HepG2 (cell line): ENCODE results near the gene GMEB1. TPM values are rescaled to one million over a fixed set of nuclear protein-coding genes. Genes with fewer than 3 reads are reported as not detected.

Experiments used
- BRF2 ChIP-seq: sonication (generic); formaldehyde crosslinking; IDR thresholded peaks from 2 replicates; pipeline ENCODE4 v1.8.1; 2022; ENCODE audit warnings: mild to moderate bottlenecking, missing genetic modification reagents
- FOXJ3 ChIP-seq: sonication (generic); formaldehyde crosslinking; IDR thresholded peaks from 2 replicates; pipeline ENCODE4 v1.4.0; 2020; ENCODE audit warnings: missing genetic modification reagents, mild to moderate bottlenecking, borderline replicate concordance
- HDAC6 ChIP-seq: fragments of 200-600 bp; sonication (generic); IDR thresholded peaks from 2 replicates; pipeline ENCODE4 v1.7.0; 2017; ENCODE audit warnings: mild to moderate bottlenecking, antibody characterized with exemption, low read length, low read depth
- HNF4A ChIP-seq: sonication (generic); formaldehyde crosslinking; IDR thresholded peaks from 2 replicates; pipeline ENCODE4 v1.4.0; 2020; ENCODE audit warnings: missing genetic modification reagents
- KDM6A ChIP-seq: IDR thresholded peaks from 2 replicates; pipeline ENCODE4 v1.6.1; 2016; ENCODE audit warnings: low read depth
- MEIS2 ChIP-seq: sonication (generic); formaldehyde crosslinking; IDR thresholded peaks from 2 replicates; pipeline ENCODE4 v1.9.0; 2021; ENCODE audit warnings: mild to moderate bottlenecking, missing genetic modification reagents
- NFYC ChIP-seq: IDR thresholded peaks from 2 replicates; pipeline ENCODE4 v1.6.1; 2016; ENCODE audit warnings: missing genetic modification reagents, missing compliant biosample characterization
- POGK ChIP-seq: sonication (generic); formaldehyde crosslinking; conservative IDR thresholded peaks from 2 replicates; pipeline ENCODE4 v1.8.0; 2022; ENCODE audit warnings: mild to moderate bottlenecking, moderate library complexity, missing genetic modification reagents
- PPARG ChIP-seq: conservative IDR thresholded peaks from 2 replicates; pipeline ENCODE4 v1.6.1; 2016; ENCODE audit warnings: missing biosample characterization, missing genetic modification reagents
- RNF219 ChIP-seq: sonication (generic); formaldehyde crosslinking; IDR thresholded peaks from 2 replicates; pipeline ENCODE4 v1.5.0; 2020; ENCODE audit warnings: mild to moderate bottlenecking, missing genetic modification reagents
- SALL2 ChIP-seq: sonication (generic); formaldehyde crosslinking; IDR thresholded peaks from 2 replicates; pipeline ENCODE4 v1.8.1; 2023; ENCODE audit warnings: mild to moderate bottlenecking, missing genetic modification reagents, inconsistent platforms
- SMYD3 ChIP-seq: sonication (generic); formaldehyde crosslinking; IDR thresholded peaks from 2 replicates; pipeline ENCODE4 v1.8.1; 2023; ENCODE audit warnings: mild to moderate bottlenecking, missing genetic modification reagents
- ZBTB33 ChIP-seq: sonication (generic); formaldehyde crosslinking; IDR thresholded peaks from 2 replicates; pipeline ENCODE4 v1.4.0; 2020; ENCODE audit warnings: missing genetic modification reagents
- ZBTB43 ChIP-seq: sonication (generic); formaldehyde crosslinking; conservative IDR thresholded peaks from 2 replicates; pipeline ENCODE4 v1.4.0; 2020; ENCODE audit warnings: missing genetic modification reagents
- ZNF577 ChIP-seq: sonication (generic); formaldehyde crosslinking; IDR thresholded peaks from 2 replicates; pipeline ENCODE4 v1.4.0; 2020; ENCODE audit warnings: mild to moderate bottlenecking, low read depth, missing genetic modification reagents, borderline replicate concordance
- ZNF879 ChIP-seq: sonication (generic); formaldehyde crosslinking; IDR thresholded peaks from 2 replicates; pipeline ENCODE4 v1.8.1; 2023; ENCODE audit warnings: missing genetic modification reagents
- ZXDC ChIP-seq: sonication (generic); formaldehyde crosslinking; IDR thresholded peaks from 2 replicates; pipeline ENCODE4 v1.5.0; 2020; ENCODE audit warnings: mild to moderate bottlenecking, missing genetic modification reagents
- polyA plus RNA-seq, 8 experiments: library from polyadenylated mRNA; depleted of rRNA in 3 of 8; stranded (reverse) in 7 of 8; unstranded in 1 of 8; fragments of >200 nt; fragmentation: Illumina TruSeq in 4 of 8; extraction: Trizol in 4 of 8; gene quantifications; 2 replicates each; pipeline versions ENCODE4 v1.2.1 to v1.2.3, GENCODE V29; 2011 to 2016; ENCODE audit warnings: low read depth in 4 of 8, missing spikeins in 1 of 8, mixed read lengths in 1 of 8; ENCODE audit not compliant: insufficient read depth in 1 of 8
- total RNA-seq, 5 experiments: library from RNA; depleted of rRNA; stranded (reverse); fragments of >200 nt; fragmentation: Illumina TruSeq; extraction: Trizol; gene quantifications; 2 replicates each; pipeline ENCODE4 v1.2.3, GENCODE V29; 2016; ENCODE audit warnings: low read depth in 1 of 5

GMEB1 gene
- total and polyA plus RNA-seq, 2 of the 13 experiments (the other 11 are each of a cell fraction or from before 2014, with no cell fraction given), result 3.0 to 6.0 TPM

- TF ChIP-seq BRF2 (CRISPR knock-in tag), result peak; percentile 97
- peak; percentile 86 for TF ChIP-seq FOXJ3
- no peak; the same call in 1 of the 2 replicates for TF ChIP-seq KDM6A (CRISPR knock-in tag)
- TF ChIP-seq HDAC6, result peak; percentile 91; the same call in 1 of the 2 replicates
- TF ChIP-seq HNF4A (CRISPR knock-in tag), result peak; percentile 72
- TF ChIP-seq SALL2 (CRISPR knock-in tag), result peak; percentile 84; the same call in 1 of the 2 replicates
- peak; percentile 84; the same call in 1 of the 2 replicates for TF ChIP-seq ZBTB33 (CRISPR knock-in tag)
- TF ChIP-seq PPARG (CRISPR knock-in tag), result peak; percentile 76
- no peak; the same call in 1 of the 2 replicates for TF ChIP-seq RNF219 (CRISPR knock-in tag)
- peak; percentile 54; the same call in 1 of the 2 replicates for TF ChIP-seq NFYC (CRISPR knock-in tag)
- TF ChIP-seq SMYD3 (CRISPR knock-in tag), result peak; percentile 95
- TF ChIP-seq ZNF577 (CRISPR knock-in tag), result no peak
- TF ChIP-seq ZBTB43 (CRISPR knock-in tag), result peak; percentile 84
- TF ChIP-seq ZXDC, result peak; percentile 87; the same call in 1 of the 2 replicates
- peak; percentile 98 for TF ChIP-seq POGK (CRISPR knock-in tag)
- TF ChIP-seq MEIS2 (CRISPR knock-in tag), result peak; percentile 62; the same call in 1 of the 2 replicates
- TF ChIP-seq ZNF879, result 0 out of 2 replicates have a peak, but pooled peaks have one; percentile 66
These were observed 19.9 kb upstream of the GMEB1 start, which contains the start of gene RNU11 (continued) for GRCh38 chr1:28648474-28649198.
